Fibroblast of skin of left quadriceps (primary cell): ENCODE results near the gene DNAJC12.
"Not testable (repeated sequence)": the region's sequence is repeated elsewhere in the genome, so short reads cannot be mapped to it uniquely, and the experiment has no call there.

Source experiments
- DNase-seq, 2 experiments: peaks; one replicate each; pipeline ENCODE4 v3.0.0-alpha.2; 2013; ENCODE audit warnings: low read depth in 2 of 2

DNAJC12 gene

DNA sequence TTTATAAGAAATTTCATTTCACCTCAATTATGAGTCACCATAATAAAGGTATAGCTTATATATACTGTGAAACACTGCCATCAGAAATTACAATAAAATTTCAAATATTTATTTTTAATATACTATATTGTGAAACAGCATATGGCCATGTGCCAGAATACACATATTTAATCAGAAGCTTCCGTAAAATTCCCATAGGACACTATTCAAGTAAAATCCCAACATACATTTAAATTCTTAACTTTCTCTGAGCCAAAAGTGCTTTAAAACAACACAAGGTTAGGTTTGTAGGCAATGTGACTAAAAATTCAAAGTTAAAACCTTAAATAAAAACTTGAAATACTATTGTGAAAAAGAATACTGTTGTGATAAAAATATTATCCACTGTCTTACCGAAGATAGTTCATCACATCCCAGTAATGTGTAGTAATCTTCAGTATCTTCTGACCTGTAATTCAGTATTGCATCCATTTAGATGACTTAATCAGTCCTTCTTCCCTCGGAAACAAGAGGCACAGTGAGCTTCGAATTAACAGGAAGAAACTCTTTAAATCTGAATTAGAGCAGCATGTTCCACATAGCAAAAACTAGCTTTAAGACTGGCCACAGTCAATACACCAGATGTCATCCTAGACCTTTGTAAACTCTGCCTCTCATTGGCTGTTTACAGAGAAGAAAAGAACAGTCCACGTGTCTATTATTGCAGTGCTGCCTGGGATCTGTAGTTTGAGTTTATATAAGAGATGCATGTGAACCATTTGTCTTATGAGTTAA is at the start of gene DNAJC12:
Gene DNAJC12 (minus strand): TSS at position 648 of the 774 bp plus-strand sequence. CDS start 177 bp downstream, at position 471.
- DNase-seq = peak; percentile 34

DNA sequence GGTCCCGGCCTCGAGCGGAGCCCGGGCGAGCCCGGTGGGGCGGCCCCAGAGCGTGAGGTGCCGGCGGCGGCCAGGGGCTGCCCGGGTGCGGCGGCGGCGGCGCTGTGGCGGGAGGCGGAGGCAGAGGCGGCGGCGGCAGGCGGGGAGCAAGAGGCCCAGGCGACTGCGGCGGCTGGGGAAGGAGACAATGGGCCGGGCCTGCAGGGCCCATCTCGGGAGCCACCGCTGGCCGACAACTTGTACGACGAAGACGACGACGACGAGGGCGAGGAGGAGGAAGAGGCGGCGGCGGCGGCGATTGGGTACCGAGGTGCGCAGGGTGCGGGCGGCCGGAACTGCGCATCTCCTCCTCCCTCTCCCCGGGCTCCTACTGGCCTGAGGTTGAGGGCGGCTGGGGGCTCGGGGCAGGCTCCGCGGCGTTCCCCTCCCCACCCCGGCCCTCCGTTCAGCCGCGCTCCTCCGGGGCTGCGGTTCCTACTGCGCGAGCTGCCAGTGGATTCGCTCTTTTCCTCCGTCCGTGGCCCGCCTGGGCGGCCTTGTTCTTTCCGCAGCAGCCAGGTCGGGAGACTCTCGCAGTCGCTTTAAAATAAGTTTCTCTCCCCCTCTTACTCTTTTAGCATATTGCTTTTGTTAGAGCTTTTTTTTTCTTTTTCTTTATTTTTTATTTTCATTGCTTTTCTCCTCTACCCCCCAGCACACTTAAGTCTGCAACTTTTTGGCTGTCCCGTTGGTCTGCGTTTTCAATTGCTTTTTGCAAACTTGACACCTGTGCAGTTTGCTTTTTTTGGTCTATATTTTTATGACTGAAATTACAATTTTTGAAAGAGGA is 47.1 kb upstream of the DNAJC12 start:
- DNase-seq = peak; percentile 49 to 50

DNA sequence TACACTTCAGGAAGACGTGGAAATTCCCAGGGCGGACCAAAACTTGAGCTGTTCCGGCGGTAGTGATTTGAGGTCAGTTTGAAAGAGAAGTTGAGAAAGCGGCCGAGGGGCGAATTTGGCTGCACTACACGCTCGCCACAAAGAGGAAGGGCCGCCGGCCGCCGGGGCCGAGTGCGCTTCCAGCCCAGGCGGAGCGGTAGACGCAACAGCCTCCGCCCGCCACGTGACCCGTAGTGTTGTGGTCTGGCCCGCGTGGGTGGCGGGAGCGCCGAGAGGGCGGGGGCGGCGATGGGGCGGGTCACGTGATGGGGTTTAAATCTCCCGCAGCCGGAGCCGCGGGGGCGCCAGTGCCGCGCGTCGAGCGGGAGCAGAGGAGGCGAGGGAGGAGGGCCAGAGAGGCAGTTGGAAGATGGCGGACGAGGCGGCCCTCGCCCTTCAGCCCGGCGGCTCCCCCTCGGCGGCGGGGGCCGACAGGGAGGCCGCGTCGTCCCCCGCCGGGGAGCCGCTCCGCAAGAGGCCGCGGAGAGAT is 46.4 kb upstream of the DNAJC12 start, which contains the start of gene SIRT1:
Gene SIRT1 (plus strand): TSS at position 344 of the 529 bp plus-strand sequence. CDS start 66 bp downstream, at position 410.
- DNase-seq = peak; percentile 87 to 88

DNA sequence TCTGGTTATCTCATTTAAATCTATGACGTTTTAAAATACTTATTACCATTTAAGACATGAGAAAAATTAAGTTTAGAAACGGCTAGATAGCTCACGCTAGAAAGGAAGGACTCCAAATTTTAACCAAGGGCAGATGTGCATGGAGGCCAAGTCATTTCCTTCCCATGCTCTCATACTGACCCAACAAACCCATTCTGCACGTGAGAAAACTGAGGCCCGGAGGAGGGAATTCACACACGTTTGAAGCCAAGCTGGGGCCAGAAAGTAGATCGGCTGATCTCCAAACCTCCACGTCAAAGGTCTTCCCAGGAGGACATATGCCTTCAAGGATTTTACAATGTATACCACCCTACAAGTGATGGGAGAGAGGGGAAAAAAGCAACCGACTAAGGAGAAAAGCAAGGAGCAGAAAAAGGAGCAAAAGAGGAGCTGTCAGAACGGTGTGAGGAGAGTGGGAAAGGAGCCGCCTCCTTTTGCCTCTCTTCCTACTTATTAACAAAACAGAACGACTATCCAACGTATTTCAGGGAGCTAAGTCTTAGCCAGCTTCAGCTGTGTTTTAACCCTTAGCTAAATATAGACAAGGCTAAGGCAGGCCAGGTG is 45.8 kb upstream of the DNAJC12 start:
- DNase-seq = no peak

DNA sequence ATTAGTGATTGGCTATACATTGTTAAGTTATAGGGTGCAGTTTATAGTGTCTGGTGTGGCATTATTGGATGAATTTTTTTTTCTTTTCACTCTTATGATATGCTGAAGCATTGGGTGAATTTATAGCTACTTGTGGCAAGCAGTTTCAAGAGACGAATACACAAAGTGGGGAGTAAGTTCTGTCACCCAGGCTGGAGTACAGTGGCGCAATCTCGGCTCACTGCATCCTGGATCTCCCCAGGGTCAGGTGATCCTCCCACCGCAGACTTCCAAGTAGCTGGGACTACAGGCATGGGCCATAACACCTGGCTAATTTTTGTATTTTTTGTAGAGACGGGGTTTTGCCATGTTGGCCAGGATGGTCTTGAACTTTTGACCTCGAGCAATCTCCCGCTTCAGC is 40.1 kb upstream of the DNAJC12 start:
- DNase-seq = no peak

DNA sequence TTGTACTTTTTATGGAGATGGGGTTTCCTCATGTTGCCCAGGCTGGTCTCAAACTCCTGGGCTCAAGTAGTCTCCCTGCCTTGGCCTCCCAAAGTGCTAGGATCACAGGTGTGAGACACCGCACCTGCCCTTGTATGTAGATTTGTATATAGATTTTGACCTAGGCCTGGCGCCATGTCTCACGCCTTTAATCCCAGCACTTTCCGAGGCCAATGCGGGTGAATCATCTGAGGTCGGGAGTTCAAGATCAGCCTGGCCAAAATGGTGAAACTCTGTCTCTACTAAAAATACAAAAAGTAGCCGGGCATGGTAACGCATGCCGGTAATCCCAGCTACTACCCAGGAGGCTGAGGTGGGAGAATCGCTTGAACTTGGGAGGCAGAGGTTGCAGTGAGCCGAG is 39.4 kb upstream of the DNAJC12 start:
- not testable (repeated sequence) for DNase-seq

DNA sequence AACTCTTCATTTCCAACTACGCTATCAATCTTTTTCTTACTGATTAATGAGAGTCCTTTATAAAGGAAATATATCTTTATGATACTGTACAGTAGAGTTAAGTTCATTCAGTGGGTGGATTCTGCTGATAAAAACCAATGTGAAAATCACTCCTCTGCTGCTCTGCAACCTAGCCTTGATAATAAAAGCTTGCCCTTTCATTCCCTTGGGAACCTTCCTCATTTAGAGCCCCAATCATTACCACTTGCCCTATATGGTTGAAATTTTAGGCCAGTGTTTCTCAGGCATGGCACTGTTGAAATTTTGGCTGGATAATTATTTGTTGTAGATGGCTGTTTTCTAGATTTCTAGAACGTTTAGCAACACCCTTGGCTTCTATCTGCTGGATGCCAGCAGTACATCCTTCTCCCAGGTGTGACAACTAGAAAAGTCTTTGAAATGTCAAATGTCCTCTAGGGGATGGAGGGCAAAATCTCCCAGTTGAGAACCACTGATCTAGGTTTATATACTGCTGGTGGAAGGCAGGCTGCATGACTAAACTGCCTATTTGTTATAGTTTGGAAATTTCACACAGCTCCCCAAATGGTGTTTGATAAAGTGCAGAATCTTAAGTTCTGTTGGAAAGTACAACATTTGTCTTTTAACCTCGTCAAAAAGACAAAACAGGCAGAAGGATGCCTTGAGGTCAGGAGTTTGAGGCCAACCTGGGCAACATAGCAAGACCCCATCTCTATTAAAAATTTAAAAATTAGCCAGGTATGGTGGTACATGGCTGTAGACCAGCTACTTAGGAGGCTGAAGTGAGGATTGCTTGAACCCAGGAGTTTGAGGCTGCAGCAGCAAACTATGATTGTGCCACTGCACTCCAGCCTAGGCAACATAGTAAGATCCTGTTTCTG is 37.6 kb upstream of the DNAJC12 start:
- no peak for DNase-seq

DNA sequence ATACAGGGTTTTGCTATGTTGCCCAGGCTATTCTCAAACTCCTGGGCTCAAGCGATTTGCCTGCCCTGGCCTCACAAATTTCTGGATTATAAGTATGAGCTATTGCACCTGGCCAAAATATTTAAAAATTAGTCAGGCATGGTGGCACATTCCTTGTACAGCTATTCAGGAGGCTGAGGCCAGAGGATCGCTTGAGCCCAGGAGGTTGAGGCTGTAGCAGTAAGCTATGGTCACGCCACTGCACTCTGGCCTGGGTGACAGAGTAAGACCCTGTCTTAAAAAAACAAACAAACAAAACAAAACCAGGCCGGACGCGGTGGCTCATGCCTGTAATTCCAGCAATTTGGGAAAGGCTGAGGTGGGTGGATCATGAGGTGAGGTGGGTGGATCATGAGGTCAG is 32.0 kb upstream of the DNAJC12 start:
- DNase-seq = no peak

DNA sequence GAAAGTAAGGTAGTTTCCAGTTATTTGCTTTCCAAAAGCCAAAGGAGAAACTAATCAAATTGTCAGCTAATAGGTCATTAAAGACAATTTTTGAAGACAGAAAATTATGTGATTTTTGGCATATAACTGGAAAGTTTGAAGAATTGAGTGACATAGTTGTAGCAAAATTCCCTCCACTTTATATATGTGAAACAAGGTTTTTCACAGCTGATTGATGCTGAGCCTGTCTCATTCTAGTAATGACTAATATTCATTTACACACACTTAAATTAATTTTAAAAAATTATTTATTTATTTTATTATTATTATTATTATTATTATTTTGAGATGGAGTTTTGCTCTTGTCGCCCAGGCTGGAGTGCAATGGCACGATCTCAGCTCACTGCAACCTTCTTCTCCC is 30.1 kb upstream of the DNAJC12 start:
- DNase-seq = no peak

DNA sequence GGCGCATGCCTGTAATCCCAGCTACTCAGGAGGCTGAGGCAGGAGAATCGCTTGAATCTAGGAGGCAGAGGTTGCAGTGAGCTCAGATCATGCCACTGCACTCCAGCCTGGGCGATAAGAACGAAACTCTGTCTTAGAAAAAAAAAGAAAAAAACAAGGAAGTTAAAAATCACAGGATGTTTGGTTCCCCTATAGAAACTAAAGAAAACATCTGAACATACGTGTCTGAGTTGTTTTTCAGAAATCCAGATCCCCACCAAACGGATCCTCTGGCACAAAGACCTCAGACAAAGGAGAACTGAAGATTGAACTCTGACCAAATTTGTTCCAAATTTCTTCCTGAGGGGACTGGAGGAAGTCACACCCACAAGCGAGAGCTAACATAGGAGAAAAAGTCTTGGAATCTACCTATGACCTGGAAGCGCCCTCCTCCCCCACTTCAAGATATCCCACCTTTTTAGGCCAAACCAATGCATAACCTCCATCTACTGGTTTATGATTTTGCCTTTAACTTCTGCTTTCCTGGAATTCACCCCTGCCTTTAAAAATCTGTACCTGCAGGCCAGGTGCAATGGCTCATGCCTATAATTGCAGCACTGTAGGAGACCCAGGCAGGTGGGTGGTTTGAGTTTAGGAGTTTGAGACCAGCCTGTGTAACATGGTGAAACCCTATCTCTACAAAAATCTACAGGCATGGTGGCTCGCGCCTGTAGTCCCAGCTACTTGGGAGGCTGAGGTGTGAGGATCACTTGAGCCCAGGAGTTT is 26.8 kb upstream of the DNAJC12 start:
- no peak for DNase-seq

DNA sequence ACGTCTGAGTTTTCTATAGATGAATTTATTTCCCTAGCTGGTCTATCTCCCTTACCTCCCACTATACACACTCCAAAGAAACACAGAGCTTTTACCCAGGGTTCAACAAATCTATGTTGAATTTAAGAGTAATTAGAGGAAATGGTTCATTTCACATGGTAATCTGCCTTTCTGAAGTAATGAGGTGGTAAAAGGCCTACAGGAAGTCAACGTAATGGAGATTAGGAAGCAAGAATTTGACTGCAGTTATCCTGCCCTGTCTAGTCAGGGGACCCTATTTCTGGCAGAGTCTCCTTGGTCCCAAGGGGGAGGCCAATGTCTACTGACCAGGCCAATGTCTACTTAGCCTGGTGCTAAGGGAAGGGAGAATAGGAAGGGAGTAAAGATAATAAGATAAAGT is 25.1 kb upstream of the DNAJC12 start:
- DNase-seq = no peak

DNA sequence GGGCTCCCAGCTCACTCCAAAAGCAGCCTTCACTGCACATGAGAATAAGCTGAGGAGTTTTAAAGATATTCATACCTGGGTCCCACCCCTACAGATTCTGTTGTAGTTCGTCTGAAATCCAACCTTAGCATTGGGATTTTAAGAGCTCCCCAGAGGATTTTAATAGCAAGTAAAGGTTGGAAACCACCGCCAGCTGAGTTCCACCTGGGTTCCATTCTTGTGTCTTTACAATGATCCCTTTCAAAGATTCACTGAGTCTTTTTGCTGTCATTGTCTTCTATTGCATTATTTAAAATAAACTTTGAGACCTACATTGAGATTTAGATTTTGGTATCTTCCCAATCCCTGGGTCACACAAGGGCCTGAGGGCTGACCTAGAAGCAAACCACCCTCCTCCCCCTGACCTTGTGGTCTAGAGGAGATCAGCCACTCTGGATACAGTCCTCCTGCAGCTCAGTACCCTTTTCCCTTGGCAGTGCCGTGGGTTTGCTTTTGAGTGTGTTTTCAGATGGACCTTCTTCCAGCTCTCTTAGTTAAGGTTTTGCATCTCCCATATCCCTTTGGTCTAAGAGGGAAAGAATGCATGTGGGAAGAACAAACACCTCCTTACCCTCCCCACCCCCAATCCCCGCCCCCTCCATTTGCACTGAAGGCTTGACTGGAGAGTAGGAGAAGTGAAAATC is 23.9 kb upstream of the DNAJC12 start:
- DNase-seq = no peak

DNA sequence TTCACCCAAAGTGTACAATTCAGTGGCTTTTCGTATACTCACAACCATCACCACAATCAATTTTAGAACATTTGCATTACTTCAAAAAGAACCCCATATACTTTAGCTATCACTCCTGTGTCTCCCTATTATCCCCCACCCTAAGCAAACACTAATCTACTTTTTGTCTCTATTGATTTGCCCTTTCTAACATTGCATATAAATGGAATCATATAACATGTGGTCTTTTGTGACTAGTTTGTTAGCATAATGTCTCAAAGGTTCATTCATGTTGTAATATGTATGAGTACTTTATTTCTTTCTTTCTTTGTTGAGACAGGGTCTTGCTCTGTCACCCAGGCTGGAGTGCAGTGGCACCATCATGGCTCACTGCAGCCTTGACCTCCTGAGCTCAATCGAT is 21.0 kb upstream of the DNAJC12 start:
- no peak for DNase-seq

DNA sequence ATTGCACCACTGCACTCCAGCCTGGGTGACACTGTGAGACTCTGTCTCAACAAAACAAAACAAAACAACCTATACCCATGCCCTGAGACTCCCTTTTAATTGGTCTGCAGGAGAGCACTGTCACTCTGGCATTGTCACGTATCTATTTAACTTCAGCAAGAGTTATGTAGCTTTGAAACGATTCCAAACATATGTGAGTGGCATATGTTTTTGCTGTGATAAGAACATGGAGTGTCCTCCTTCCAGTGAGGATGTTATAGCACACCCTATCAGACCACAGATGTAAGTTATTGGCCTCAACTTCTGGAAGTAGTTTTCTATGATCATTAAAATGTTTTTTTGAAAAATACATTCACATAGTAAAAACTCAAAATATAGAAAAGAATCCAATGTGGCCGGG is 15.5 kb upstream of the DNAJC12 start:
- DNase-seq = no peak

DNA sequence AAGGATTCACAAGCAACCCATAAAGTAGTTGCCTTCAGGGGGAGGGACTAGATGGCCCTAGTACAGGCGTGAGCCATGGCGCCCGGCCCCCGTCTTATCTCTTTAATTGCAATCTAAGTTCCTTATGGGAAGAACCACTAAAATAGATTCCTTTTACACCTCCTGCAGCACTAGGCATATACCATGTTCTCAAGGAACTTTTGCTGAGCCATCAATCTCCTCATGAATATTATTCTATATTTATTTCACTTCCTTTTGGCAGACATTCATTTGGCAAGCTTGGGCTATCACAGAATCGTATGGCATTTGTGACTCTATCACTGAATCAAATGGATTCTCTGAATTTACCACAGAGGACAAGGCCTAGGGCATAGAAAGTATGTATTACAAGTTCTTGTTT is 14.8 kb upstream of the DNAJC12 start:
- DNase-seq = no peak

DNA sequence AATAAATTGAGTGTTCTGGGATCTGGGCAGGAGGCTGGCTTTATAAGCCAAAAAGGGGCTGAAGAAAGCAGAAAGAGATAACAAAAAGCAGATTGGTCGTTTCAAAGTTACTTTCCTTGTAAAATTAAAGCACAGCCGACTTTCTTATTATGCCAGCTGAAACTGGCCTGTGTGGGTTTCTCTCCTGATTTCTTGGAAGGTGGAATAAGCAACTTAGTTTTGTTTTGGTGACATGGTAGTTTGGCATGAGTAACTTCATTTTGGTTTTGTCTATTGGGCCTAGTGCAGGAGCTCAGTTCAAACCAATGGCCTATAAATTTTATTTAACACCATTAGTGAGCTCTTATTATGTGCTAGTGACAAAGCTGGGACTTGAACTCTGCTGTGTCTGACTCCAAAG is 13.2 kb upstream of the DNAJC12 start:
- no peak for DNase-seq

DNA sequence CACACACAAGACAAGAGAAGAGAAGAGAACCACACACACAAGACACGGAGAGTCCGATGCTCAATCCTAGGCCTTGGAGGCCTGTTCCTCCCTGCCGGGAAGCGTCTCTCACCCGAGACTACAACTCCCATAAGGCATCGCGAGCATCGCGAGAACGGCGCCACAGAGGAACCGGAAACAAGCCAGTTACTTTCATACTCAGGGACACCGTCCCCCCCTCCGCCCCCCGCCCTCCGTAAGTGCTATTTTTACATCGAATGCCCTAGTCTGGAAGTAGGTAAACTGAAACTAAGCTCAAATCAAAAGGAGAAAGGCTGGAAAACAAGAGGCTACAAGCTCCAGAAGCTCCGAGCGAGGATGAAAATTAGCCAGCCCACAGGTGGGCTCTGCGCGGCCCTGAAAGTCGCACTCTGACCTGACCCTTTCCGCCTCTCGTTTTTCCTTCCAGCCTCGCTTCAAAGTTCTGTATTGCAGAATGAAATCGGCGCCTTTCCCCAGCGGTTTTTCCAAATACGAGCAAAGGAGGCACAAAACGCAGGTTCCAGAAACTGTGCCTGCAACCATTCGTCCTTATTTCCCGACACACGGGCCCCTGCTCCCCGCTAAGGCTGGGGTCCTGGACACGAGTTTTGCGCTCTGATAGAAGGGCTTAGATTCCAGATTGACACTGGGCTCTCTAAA is 11.5 kb upstream of the DNAJC12 start:
- DNase-seq = peak; percentile 87 to 89

DNA sequence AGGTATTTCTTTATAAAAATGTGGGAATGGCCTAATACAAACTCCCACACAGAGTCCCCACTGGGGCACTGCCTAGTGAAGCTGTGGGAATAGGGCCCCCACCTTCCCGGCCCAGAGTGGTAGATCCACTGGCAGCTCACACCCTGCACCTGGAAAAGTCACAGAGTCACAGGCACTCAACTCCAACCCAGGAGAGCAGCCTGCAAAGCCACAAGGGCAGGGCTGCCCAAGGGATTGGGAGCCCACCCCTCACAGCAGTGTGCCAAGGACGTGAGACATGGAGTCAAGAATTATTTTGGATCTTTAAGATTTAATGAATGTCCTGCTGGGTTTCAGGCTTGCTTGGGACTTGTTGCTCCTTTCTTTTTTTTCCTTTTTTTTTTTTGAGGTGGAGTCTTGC is 5.3 kb upstream of the DNAJC12 start:
- no peak for DNase-seq

DNA sequence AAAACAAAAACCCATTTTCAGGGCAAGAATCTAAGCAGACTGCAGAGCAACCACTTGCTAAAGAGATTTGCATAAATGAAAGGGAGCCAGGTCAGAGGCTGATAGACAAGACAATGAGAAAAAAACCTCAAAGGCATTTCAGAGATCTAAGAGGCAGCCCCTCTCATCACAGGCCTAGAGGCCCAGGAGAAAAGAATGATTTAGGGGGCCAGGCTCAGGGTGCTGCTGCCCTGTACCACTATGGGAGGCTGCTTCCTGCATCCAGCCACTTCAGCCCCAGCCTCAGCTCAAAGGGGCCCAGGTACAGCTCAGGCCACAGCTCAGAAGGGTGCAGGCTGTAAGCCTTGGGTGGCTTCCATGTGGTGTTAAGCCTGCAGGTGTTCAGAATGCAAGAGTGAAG is 3.7 kb upstream of the DNAJC12 start:
- no peak for DNase-seq
